ENCODE data around the gene ANXA6. TPM values are rescaled to one million over a fixed set of nuclear protein-coding genes. Genes with fewer than 3 reads are reported as not detected.

The ANXA6 gene
- total RNA-seq, 2 experiments from 2014 or later = 322 to 332 TPM

DNA sequence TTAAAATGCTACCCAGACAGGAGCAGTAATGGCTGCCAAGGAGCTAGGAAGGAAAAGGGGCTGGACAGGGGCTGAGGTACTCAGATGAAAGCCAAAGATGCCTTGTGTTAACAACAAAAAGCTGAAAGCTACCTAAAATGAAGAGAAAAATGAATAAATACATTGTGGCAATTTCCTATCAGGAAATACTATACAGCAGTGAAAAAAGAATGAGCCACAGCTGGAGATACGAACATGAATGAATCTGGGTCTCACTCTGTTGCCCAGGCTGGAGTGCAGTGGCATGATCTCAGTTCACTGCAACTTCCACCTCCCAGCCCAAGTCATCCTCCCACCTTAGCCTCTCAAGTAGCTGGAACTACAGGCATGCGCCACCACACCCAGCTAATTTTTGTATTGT is 83.0 kb downstream of the ANXA6 start:
- Mint-ChIP-seq H3K36me3 (ENCODE audit: low read depth) (peaks cover 87% of the 10 kb centered on the region), H3K9me3 (ENCODE audit: low read depth) (peaks cover 2% of the 10 kb centered on the region), H3K27ac (peak overlapping the region; percentile 39), H3K4me3 (no peak overlapping the region), H3K4me1 (peaks cover 88% of the 10 kb centered on the region), H3K27me3 (no peaks in the 10 kb centered on the region)
- DNase-seq (no peak), ATAC-seq (no peak)
- intact Hi-C loops (cut with DNase I, micrococcal nuclease) = no loop called here
- ChIA-PET POLR2A (interaction anchor here (1.2 kb wide), 1 partner anchor 9 kb away, joined by 4 read pairs; no protein-coding TSS in a partner anchor), CTCF (interaction anchor here (1.7 kb wide), 1 partner anchor 40 kb away, joined by 5 read pairs; no protein-coding TSS in a partner anchor)

DNA sequence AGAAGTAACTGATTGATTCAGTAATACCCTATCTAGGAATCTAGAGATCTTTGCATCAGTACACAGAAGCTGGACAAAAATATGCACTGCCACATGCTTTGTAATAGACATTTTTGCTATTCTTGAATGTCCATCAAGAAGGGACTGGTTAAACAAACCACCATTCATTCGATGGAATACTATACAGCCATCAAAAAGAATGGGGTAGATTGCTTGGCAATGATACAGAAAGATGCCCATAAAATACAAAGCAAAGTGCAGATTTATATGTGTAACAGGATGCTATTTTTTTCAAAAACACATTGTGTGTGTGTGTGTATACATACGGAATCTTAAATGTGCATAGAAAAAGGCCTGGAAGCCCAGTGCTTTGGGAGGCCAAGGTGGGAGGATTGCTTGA is 84.3 kb downstream of the ANXA6 start:
- intact Hi-C loops (cut with DNase I, micrococcal nuclease) = no loop called here
- no peak for ATAC-seq
- Mint-ChIP-seq H3K9me3 (ENCODE audit: low read depth) (peaks cover 2% of the 10 kb centered on the region), H3K36me3 (ENCODE audit: low read depth) (peaks cover 89% of the 10 kb centered on the region), H3K27ac (no peak overlapping the region), H3K27me3 (no peaks in the 10 kb centered on the region), H3K4me1 (peaks cover 91% of the 10 kb centered on the region), H3K4me3 (no peak overlapping the region)
- ChIA-PET CTCF (interaction anchor here (0.7 to 3.3 kb wide), 4 partner anchors 22 to 53 kb away, joined by 3 to 12 read pairs (median 6); no protein-coding TSS in a partner anchor), POLR2A (no interaction called here)
- no peak for DNase-seq

DNA sequence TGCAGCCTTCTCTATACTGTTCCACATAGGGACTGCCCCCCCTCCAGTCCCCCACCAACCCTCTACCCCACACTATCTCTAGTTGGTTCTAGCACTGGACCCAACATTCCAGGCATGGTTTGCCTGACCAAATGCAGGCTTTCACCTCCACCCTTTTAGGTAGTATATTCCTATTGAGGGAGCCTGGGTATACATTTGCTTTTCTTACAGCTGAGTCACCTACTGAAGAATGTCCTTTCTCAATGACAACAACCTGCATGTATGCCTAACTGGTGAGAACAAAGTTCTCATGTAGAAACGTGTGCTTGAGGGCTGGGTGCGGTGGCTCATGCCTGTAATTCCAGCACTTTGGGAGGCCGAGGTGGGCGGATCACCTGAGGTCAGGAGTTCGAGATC is 85.0 kb downstream of the ANXA6 start:
- intact Hi-C loops (cut with DNase I, micrococcal nuclease) = no loop called here
- Mint-ChIP-seq H3K36me3 (ENCODE audit: low read depth) (peaks cover 89% of the 10 kb centered on the region), H3K27ac (peak overlapping the region; percentile 75), H3K27me3 (no peaks in the 10 kb centered on the region), H3K9me3 (ENCODE audit: low read depth) (peaks cover 2% of the 10 kb centered on the region), H3K4me3 (no peak overlapping the region), H3K4me1 (peaks cover 91% of the 10 kb centered on the region)
- CTCF ChIA-PET = interaction anchor here (2.6 to 3.3 kb wide), 2 partner anchors 43 to 53 kb away, joined by 9 to 12 read pairs; no protein-coding TSS in a partner anchor
- DNase-seq (no peak), ATAC-seq (no peak)
- POLR2A ChIA-PET = no interaction called here

DNA sequence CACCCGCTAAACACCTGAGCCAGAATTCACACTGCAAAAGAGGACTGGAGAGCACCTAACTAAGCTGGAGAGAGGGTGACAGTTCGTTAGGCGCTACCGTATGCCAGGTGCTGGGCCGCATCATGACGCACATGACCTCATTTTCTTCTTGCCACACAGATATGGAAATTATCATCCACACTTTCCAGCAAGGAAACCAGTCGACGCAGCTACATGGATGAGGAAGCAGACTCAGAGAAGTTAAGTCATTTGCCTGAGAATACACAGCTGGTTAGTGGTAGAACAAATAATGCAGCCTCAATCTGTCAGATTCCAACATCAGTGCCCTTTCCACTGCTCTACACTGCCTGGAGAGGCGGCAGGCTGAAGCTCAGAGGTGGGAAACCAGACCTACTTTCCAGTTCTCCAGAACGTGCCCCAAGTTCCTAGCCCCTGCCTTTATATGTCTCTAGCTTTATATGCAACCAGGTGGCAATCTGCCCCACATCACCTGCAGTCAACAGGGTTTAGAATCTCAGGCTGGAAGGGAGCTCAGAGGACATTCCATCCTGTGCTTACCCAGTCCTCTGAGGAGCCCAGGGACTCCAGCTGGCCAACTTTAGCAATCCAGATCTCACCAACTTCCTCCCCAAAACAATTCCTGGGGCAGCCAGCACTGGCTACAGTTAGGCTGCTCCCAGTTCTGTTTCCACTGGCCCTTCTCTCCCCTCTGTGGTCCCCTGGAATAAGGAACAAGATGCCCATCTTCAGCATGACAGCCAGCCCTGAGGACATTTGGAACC is 85.5 kb downstream of the ANXA6 start:
- H3K27ac Mint-ChIP-seq = peak overlapping the region; percentile 75
- peaks cover 89% of the 10 kb centered on the region for H3K36me3 Mint-ChIP-seq (ENCODE audit: low read depth)
- CTCF ChIA-PET = interaction anchor here (0.7 to 5.2 kb wide), 6 partner anchors 20 to 86 kb away, joined by 3 to 19 read pairs (median 6); partner anchors contain the start of gene ANXA6
- peaks cover 2% of the 10 kb centered on the region for H3K9me3 Mint-ChIP-seq (ENCODE audit: low read depth)
- H3K4me1 Mint-ChIP-seq = peaks cover 91% of the 10 kb centered on the region
- no peak for DNase-seq
- ATAC-seq = no peak
- H3K27me3 Mint-ChIP-seq = no peaks in the 10 kb centered on the region
- POLR2A ChIA-PET = no interaction called here
- intact Hi-C loops (cut with DNase I, micrococcal nuclease) = no loop called here
- no peak overlapping the region for H3K4me3 Mint-ChIP-seq

DNA sequence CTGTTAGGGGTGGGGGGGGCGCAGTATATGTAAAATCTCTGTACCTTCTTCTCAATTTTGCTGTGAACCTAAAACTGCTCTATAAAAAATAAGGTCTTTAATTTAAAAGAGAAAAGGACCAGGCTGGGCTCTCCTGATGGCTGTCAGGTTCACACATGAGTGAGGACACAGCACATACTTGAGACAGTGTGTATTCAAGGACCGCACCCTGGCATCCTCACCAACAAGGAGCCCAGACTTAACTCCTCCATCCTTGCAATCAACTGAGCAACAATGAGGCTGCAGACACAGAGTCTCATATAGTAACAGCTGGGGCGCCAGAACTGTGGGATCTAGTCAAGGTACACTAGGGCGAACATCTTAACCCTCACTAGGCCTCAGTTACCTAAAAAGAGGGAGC is 86.6 kb downstream of the ANXA6 start:
- Mint-ChIP-seq H3K4me3 (no peak overlapping the region), H3K27me3 (no peaks in the 10 kb centered on the region), H3K9me3 (ENCODE audit: low read depth) (peaks cover 2% of the 10 kb centered on the region), H3K27ac (no peak overlapping the region), H3K4me1 (peaks cover 91% of the 10 kb centered on the region), H3K36me3 (ENCODE audit: low read depth) (peaks cover 89% of the 10 kb centered on the region)
- CTCF ChIA-PET = interaction anchor here (1.1 to 5.2 kb wide), 7 partner anchors 10 to 94 kb away, joined by 3 to 19 read pairs (median 9); partner anchors contain the start of gene TNIP1
- ATAC-seq = no peak
- intact Hi-C loops (cut with DNase I, micrococcal nuclease) = no loop called here
- DNase-seq = no peak
- POLR2A ChIA-PET = interaction anchor here (3.2 kb wide), 1 partner anchor 8 kb away, joined by 15 read pairs; no protein-coding TSS in a partner anchor

DNA sequence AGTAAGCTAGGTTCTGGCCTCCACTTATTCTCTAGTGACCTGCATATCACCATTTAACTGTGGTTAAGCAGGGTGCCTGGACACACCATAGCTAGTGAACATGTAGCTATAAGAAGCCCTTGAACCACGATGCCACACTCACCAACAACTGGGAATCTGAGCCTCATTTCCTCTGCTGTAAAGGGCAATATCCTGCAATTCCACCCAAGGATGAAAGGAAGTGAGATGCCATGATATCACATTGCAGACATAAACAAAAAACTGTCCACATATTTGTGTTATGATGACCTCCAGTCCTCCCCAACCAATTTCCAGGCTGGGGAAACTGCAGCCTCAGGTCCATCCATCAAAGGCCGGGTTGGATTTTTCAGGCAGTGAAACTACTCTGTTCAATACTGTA is 87.1 kb downstream of the ANXA6 start:
- no peak for ATAC-seq
- Mint-ChIP-seq H3K4me1 (peaks cover 91% of the 10 kb centered on the region), H3K27me3 (no peaks in the 10 kb centered on the region), H3K9me3 (ENCODE audit: low read depth) (peaks cover 2% of the 10 kb centered on the region), H3K36me3 (ENCODE audit: low read depth) (peaks cover 89% of the 10 kb centered on the region), H3K4me3 (no peak overlapping the region), H3K27ac (peak overlapping the region; percentile 69)
- ChIA-PET POLR2A (interaction anchor here (3.2 kb wide), 1 partner anchor 8 kb away, joined by 15 read pairs; no protein-coding TSS in a partner anchor), CTCF (interaction anchor here (1.0 to 5.2 kb wide), 9 partner anchors 8 to 95 kb away, joined by 3 to 19 read pairs (median 5); partner anchors contain the start of gene TNIP1)
- no peak for DNase-seq
- intact Hi-C loops (cut with DNase I, micrococcal nuclease) = no loop called here

DNA sequence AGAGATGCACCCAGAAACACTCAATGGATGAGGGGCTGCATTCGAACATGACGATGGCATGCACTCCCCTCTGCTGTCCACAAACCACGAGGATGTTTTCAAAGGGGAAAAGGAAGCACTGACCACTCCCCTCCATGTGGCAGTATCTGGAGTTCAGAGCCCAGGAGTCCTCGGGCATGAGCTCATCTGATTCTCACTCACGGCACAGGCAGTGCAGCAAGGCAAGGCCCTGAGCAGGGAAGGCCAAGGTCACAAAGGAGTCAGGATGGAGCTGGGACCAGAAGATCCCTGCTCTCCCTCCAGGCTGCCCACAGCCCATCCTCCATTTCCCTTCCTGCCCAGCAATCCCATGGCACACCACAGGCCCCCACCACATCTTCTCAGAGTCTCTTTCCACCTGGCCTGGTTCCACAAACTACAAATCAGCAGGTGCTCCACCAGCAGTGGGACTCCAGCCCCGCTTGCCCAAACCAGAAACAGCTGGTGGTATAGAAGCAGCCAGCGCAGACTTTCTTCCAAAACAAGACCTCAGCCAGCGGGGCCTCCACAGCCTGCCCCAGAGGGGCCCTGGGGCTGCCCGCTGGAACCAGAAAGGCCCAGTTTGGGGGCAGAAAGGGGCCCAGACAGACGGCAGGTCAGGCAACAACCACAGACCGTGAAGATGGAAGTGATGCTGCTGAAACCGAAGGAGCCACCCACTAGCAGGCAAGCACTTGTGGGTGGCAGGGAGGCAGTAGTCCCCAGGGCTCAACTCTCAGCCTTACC is 89.0 kb downstream of the ANXA6 start:
- ChIA-PET POLR2A (interaction anchor here (0.7 to 3.2 kb wide), 4 partner anchors 10 to 83 kb away, joined by 3 to 15 read pairs (median 4); no protein-coding TSS in a partner anchor), CTCF (interaction anchor here (0.6 to 5.2 kb wide), 11 partner anchors 10 to 286 kb away, joined by 3 to 19 read pairs (median 3); no protein-coding TSS in a partner anchor)
- Mint-ChIP-seq H3K27ac (peak overlapping the region; percentile 91), H3K36me3 (ENCODE audit: low read depth) (peaks cover 92% of the 10 kb centered on the region), H3K4me3 (peak overlapping the region; percentile 48), H3K27me3 (no peaks in the 10 kb centered on the region), H3K9me3 (ENCODE audit: low read depth) (no peaks in the 10 kb centered on the region), H3K4me1 (peaks cover 97% of the 10 kb centered on the region)
- DNase-seq (peak; percentile 75), ATAC-seq (peak; percentile 60)
- intact Hi-C loops (cut with DNase I, micrococcal nuclease) = loop anchor here in 1 of 2 experiments (1.0 kb wide), 1 partner anchor 10 kb away; no protein-coding TSS in a partner anchor

DNA sequence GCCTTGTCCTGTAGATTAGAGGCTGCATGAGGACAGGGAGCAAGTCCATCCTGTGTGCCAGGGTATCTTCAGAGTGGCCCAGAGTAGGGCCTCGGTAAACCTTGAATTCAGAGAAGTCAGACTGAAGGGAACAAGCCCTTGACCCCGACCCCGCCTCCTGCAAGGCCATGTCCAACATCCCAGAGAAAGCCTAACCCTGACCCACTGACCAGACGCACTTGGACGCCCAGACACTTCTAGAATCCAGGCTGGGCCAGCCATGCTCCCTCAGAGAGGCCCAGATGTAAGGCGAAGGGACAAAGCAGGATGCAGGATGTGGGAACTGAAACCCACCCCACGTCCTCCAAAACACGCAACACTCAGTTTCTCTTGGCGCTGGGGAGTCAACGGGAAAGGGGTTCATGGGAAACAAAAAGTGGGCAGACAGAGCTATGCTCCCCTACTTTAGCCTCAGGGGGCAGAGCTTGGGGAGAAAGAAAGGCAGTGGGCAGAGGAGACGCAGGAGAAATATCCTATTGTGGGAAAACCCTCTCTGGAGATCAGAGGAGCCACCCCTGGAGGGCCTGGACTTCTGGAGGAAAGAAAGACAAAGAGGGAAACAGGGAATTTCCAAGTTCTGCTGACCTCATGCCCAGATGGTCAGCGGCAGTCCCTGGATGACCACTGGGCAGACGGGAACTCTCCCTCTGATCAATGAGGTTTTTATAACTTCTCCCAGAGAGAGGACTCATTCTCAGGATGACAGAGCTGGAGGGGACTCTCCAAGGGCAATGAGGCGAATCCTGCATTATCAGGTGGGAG is 89.7 kb downstream of the ANXA6 start:
- ATAC-seq (peak; percentile 1), DNase-seq (no peak)
- intact Hi-C loops (cut with DNase I, micrococcal nuclease) = no loop called here
- H3K36me3 Mint-ChIP-seq (ENCODE audit: low read depth) = peaks cover 92% of the 10 kb centered on the region
- peak overlapping the region; percentile 91 for H3K27ac Mint-ChIP-seq
- H3K27me3 Mint-ChIP-seq = no peaks in the 10 kb centered on the region
- peak overlapping the region; percentile 33 for H3K4me3 Mint-ChIP-seq
- POLR2A ChIA-PET = interaction anchor here (1.0 to 3.2 kb wide), 2 partner anchors 11 to 16 kb away, joined by 4 to 15 read pairs; no protein-coding TSS in a partner anchor
- CTCF ChIA-PET = interaction anchor here (0.8 to 5.2 kb wide), 7 partner anchors 9 to 97 kb away, joined by 3 to 19 read pairs (median 4); no protein-coding TSS in a partner anchor
- H3K9me3 Mint-ChIP-seq (ENCODE audit: low read depth) = no peaks in the 10 kb centered on the region
- peaks cover 99% of the 10 kb centered on the region for H3K4me1 Mint-ChIP-seq

DNA sequence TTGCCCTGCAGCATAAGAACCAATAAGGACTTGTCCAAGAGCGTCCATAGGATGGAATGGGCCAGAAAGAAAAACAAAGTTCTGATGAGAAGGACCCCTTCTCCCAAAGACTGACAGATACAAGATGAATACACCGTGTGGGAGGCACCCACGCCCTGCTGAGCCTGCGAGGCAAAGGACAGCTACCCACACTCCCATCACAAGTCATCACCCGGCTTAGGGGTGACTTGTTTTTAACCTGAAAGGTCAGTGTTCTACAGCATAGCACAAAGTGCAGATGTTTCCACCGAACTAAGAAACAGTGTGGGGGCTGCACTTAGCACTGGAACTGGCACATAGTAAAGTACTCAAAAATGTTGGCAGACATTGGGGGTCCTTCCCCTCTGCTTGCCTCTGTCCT is 90.7 kb downstream of the ANXA6 start:
- H3K4me1 Mint-ChIP-seq = peaks cover 99% of the 10 kb centered on the region
- ChIA-PET CTCF (interaction anchor here (1.0 to 2.1 kb wide), 4 partner anchors 10 to 56 kb away, joined by 3 to 11 read pairs (median 4); no protein-coding TSS in a partner anchor), POLR2A (interaction anchor here (1.0 to 2.0 kb wide), 2 partner anchors 11 to 15 kb away, joined by 3 to 21 read pairs; no protein-coding TSS in a partner anchor)
- peaks cover 92% of the 10 kb centered on the region for H3K36me3 Mint-ChIP-seq (ENCODE audit: low read depth)
- ATAC-seq = peak; percentile 8
- no peaks in the 10 kb centered on the region for H3K9me3 Mint-ChIP-seq (ENCODE audit: low read depth)
- peak overlapping the region; percentile 91 for H3K27ac Mint-ChIP-seq
- no peaks in the 10 kb centered on the region for H3K27me3 Mint-ChIP-seq
- intact Hi-C loops (cut with DNase I, micrococcal nuclease) = loop anchor here in 1 of 2 experiments (1.0 kb wide), 1 partner anchor 11 kb away; no protein-coding TSS in a partner anchor
- DNase-seq = peak; percentile 49
- H3K4me3 Mint-ChIP-seq = peak overlapping the region; percentile 33

DNA sequence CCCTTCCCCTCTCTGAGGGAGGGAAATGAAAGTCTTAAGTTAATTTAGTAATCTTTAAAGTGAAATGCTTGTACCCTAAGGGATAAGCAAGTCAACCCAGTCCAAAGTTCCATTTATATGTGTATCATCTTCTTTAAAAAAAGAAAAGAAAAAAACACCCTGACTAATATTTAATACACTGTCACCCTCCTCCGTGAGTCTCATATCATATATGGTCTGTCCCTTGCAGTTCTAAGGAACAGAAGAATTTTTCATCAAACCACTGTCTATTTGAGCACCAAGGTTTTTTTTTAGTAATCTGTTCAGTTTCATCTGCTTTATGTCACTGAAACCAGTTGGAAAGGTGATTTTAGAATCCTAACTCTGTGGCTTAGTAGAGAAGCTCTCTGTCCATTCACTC is 92.0 kb downstream of the ANXA6 start:
- intact Hi-C loops (cut with DNase I, micrococcal nuclease) = loop anchor here in 1 of 2 experiments (1.0 kb wide), 1 partner anchor 13 kb away; no protein-coding TSS in a partner anchor
- no peaks in the 10 kb centered on the region for H3K9me3 Mint-ChIP-seq (ENCODE audit: low read depth)
- H3K27me3 Mint-ChIP-seq = no peaks in the 10 kb centered on the region
- H3K4me1 Mint-ChIP-seq = peaks cover 99% of the 10 kb centered on the region
- no peak for DNase-seq
- peak; percentile 58 for ATAC-seq
- peak overlapping the region; percentile 91 for H3K27ac Mint-ChIP-seq
- peak overlapping the region; percentile 27 for H3K4me3 Mint-ChIP-seq
- H3K36me3 Mint-ChIP-seq (ENCODE audit: low read depth) = peaks cover 94% of the 10 kb centered on the region
- ChIA-PET CTCF (interaction anchor here (0.7 to 2.2 kb wide), 11 partner anchors 10 to 175 kb away, joined by 3 to 11 read pairs (median 4); partner anchors contain the start of gene TNIP1), POLR2A (interaction anchor here (0.5 to 2.0 kb wide), 3 partner anchors 13 to 372 kb away, joined by 3 to 21 read pairs (median 3); no protein-coding TSS in a partner anchor)

Data from activated CD4-positive, alpha-beta T cell treated with anti-CD3 and anti-CD28 coated beads for 36 hours (primary cell).